Fibroblast of the conjunctiva (primary cell): ENCODE measurements around the gene FCHSD2.
A peak's percentile ranks its signal among the peaks of the same experiment; 100 is the strongest.
"Not testable (repeated sequence)": the region's sequence is repeated elsewhere in the genome, so short reads cannot be mapped to it uniquely, and the experiment has no call there.

Experiments used
- DNase-seq: peaks from one replicate; pipeline ENCODE4 v3.0.0-alpha.2; 2010; ENCODE audit warnings: low read depth

Gene FCHSD2

GRCh38 chr11:72925656-72926055 is 216.5 kb downstream of the FCHSD2 start:
- no peak for DNase-seq

GRCh38 chr11:72924568-72925190 is 217.4 kb downstream of the FCHSD2 start:
- DNase-seq: peak; percentile 43

- DNase-seq: no peak
These were observed 220.9 kb downstream of the FCHSD2 start for GRCh38 chr11:72921028-72921716.

- no peak for DNase-seq
These were observed 222.1 kb downstream of the FCHSD2 start for GRCh38 chr11:72920001-72920400.

- DNase-seq: no peak
These were observed 223.3 kb downstream of the FCHSD2 start for GRCh38 chr11:72918851-72919250.

- no peak for DNase-seq
These were observed 229.9 kb downstream of the FCHSD2 start for GRCh38 chr11:72912253-72912652.

GRCh38 chr11:72909558-72910388 is 232.3 kb downstream of the FCHSD2 start:
- DNase-seq: not testable (repeated sequence)

GRCh38 chr11:72908032-72908676 is 234.0 kb downstream of the FCHSD2 start:
- no peak for DNase-seq

- no peak for DNase-seq
These were observed 238.1 kb downstream of the FCHSD2 start for GRCh38 chr11:72904016-72904415.

- DNase-seq: no peak
These were observed 240.7 kb downstream of the FCHSD2 start for GRCh38 chr11:72901374-72901773.

GRCh38 chr11:72900013-72900412 is 242.1 kb downstream of the FCHSD2 start:
- DNase-seq: no peak

- DNase-seq: no peak
These were observed 242.9 kb downstream of the FCHSD2 start for GRCh38 chr11:72899238-72899637.

- no peak for DNase-seq
These were observed 244.6 kb downstream of the FCHSD2 start for GRCh38 chr11:72897506-72897905.

GRCh38 chr11:72896431-72896830 is 245.7 kb downstream of the FCHSD2 start:
- DNase-seq: no peak

- no peak for DNase-seq
These were observed 251.2 kb downstream of the FCHSD2 start for GRCh38 chr11:72890881-72891280.

GRCh38 chr11:72886619-72887018 is 255.5 kb downstream of the FCHSD2 start:
- no peak for DNase-seq

GRCh38 chr11:72885749-72886609 is 256.1 kb downstream of the FCHSD2 start:
- no peak for DNase-seq

GRCh38 chr11:72876147-72876546 is 266.0 kb downstream of the FCHSD2 start:
- DNase-seq: no peak

- DNase-seq: no peak
These were observed 266.4 kb downstream of the FCHSD2 start for GRCh38 chr11:72875736-72876135.

GRCh38 chr11:72872012-72872411 is 270.1 kb downstream of the FCHSD2 start:
- no peak for DNase-seq

- DNase-seq: peak; percentile 17
These were observed 271.0 kb downstream of the FCHSD2 start for GRCh38 chr11:72871119-72871518.
